Urothelium cell line (cell line): Measurements from ENCODE around the gene MAPK8IP3.
A peak's percentile ranks its signal among the peaks of the same experiment; 100 is the strongest.

Experiments used
- DNase-seq: peaks from one replicate; pipeline ENCODE4 v3.0.0; 2011; ENCODE audit warnings: low spot score, mixed read lengths
- FAIRE-seq: peaks from 2 replicates; lab custom pipeline; 2011; peaks lifted over from hg19 to GRCh38; lab: Jason Lieb, UNC

Gene MAPK8IP3

DNA sequence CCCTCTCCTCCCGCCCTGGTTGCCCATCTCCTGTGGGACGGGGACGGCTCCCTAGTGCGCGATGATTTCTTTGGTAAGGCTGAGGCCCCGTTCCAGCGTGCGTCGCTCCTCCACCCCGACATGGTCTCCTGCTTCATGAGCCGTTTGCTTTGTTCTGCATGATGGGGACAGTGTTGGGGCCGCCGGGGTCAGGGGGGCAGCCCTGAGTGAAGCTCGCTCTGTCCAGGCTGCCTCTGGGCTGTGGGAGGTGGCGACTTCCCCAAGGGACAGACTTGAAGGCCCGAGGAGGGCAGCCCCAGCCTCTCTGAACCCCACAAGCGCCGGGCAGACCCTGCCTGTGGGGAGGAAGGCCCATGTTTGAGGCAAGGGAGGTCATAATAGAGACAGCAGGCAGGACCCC lies 52.9 kb downstream of the MAPK8IP3 start:
- no peak for DNase-seq
- no peak for FAIRE-seq

DNA sequence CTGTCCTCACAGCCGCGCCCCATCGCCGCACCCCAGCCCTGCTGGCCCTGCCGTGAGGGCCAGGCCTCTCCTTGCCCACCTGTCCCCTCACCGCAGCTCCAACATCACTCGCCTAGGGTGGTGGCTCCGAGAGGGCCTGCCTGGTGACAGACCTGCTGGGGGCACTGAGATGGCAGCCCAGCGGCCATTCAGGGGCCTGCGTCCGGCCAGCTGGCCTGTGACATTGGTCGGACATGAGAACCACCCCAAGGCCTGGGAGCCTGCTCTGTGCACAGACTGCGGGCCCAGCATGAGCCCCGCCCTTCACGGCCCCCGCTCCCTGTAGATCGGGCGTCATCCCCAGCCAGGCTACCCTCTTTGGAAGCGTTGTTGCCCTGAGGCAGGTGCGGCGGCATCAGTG lies 53.5 kb downstream of the MAPK8IP3 start:
- FAIRE-seq, result no peak
- no peak for DNase-seq

DNA sequence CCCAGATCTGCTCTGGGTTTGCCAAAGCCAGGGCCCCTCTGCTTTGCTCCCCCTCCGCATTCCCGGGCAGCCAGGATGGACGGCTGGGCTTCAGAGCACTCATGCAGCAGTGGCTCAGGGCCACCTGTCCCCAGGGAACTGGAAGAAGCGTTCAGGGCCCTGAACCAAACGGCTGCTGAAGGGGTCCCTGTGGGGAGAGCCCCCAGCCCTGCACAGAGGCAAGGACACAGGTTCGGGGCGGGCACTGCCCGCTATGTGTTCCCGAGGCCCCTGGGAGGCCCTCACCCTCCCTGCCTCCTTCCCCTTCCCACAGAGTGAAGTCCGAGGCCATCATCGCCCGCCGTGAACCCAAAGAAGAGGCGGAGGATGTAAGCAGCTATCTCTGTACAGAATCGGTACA lies 54.9 kb downstream of the MAPK8IP3 start:
- FAIRE-seq (no peak), DNase-seq (no peak)

DNA sequence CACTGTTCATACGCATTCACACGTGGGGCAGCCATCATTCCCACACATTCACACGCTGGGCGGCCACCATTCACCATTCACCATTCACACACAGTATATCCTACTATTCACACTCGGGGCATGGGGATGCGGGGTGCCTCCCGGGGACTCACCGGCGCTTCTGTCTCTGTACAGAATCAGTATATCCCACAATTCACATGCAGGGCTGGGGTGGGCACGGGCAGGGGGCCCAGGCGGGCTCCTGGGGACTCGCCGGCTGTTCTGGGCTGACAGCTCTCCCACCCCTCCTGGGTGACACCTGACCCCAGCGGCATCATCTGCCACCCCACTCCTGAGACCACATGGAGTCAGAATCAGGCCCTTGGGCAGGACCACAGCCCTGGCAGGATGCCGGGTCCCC lies 55.8 kb downstream of the MAPK8IP3 start:
- FAIRE-seq, result no peak
- DNase-seq, result no peak

DNA sequence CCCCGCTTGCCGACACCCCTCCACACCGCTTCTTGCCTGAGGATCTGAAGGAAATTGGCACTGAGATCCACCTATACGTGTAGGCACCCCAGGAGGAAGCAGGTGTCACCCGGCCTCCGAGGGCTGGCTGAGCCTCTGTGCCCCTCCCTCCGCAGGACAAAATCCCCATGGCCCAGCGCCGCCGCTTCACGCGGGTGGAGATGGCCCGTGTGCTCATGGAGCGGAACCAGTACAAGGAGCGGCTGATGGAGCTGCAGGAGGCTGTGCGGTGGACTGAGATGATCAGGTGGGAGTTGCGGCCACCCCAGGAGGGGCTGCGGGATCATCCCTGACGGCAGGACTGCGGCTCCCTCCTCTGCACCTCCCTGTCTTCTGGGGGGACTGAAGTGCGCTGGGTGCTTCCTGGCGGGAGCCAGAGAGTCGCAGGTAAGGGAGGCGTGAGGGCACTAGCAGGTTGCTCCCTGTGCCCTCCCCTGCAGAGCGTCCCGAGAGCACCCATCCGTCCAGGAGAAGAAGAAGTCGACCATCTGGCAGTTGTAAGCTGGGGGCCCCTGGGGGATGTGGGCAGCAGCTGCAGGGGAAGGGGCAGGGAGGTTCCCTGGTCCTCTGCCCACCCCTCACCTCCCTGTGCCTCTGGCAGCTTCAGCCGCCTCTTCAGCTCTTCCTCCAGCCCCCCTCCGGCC lies 56.3 kb downstream of the MAPK8IP3 start:
- DNase-seq, result no peak
- FAIRE-seq, result no peak

DNA sequence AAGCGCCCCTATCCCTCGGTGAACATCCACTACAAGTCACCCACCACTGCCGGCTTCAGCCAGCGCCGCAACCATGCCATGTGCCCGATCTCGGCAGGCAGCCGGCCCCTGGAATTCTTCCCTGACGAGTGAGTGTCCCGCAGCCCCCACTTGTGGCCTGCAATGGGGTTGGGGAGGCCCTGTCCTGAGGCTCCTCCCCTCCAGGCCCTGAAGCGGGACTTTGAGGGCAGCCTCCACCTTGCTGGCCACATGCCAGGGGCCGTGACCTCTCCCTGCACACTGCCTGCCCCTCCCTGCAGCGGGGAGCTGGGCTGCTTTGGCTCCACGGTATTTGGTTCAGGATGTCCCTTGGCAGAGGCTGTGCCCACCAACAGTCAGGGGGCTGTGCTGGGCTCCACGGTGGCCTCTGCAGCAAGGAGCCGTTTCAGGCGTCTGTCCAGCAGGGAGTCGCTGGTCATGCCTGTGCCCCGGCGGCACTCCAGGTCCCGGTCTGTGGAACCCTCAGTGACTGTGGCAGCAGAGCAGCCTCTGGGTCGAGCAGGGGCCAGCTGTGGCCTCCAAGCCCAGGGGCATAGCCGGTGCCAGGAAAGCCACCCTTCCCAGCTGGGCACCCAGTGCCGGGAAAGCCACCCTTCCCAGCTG lies 57.0 kb downstream of the MAPK8IP3 start:
- FAIRE-seq (no peak), DNase-seq (no peak)

DNA sequence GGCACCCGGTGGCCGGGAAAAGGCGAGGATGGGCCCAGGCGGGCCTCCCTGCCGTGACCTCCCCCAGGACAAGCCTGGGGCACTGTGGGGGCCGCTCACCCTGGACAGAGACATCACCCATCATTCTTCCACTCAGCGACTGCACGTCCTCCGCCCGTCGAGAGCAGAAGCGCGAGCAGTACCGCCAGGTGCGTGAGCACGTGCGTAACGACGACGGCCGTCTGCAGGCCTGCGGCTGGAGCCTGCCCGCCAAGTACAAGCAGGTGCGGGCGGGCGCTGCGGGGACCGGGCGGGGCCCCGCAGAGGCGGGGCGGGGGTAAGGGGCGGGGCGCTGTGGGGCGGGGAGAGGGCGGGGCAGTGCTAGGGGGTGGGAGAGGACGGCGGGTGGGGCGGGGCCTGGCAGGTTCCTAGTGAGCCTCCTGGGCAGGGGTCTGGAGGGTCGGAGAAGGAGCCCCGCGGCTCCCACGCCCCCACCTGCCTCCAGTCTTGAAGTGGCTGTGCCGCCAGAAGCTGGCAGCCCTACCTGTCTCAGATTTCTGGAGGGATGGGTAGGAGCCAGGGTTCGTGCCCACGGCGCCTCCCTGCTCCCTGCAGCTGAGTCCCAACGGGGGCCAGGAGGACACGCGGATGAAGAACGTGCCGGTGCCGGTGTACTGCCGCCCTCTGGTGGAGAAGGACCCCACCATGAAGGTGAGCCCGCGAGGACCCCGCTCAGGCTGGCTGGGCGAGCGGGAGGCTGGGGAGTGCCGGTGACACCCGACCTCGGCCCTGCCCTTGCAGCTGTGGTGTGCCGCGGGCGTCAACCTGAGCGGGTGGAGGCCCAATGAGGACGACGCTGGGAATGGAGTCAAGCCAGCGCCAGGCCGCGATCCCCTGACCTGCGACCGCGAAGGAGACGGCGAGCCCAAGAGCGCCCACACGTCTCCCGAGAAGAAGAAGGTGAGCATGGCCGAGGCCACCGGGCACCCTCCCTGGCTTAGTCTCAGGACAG lies 57.8 kb downstream of the MAPK8IP3 start:
- FAIRE-seq (peak; percentile 32), DNase-seq (no peak)

DNA sequence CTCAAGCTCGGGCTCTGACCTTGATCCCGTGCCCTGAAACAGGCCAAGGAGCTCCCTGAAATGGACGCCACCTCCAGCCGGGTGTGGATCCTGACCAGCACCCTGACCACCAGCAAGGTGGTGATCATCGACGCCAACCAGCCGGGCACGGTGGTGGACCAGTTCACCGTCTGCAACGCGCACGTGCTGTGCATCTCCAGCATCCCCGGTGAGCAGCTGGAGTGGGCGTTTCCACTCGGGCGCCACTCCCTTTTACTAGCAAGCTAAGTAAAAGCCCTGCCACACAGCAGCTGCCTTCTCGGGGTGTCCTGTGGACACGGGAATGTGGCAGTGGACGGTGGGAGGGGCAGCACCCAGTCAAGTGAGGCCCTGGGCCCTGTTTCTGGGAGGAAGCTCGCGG lies 59.0 kb downstream of the MAPK8IP3 start:
- FAIRE-seq (no peak), DNase-seq (no peak)

DNA sequence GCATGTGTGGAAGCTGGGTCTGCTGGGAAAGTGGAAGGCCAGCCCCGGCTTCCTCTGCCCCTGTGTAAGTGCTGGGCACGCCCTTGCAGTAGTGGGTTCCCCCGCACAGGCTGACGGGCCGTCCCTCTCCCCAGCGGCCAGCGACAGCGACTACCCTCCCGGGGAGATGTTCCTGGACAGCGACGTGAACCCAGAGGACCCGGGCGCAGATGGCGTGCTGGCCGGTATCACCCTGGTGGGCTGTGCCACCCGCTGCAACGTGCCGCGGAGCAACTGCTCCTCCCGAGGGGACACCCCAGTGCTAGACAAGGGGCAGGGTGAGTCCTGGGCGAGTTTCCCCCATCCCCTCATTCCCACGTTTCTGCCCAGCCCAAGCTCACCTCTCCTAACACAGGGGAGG lies 59.8 kb downstream of the MAPK8IP3 start:
- DNase-seq (no peak), FAIRE-seq (no peak)

DNA sequence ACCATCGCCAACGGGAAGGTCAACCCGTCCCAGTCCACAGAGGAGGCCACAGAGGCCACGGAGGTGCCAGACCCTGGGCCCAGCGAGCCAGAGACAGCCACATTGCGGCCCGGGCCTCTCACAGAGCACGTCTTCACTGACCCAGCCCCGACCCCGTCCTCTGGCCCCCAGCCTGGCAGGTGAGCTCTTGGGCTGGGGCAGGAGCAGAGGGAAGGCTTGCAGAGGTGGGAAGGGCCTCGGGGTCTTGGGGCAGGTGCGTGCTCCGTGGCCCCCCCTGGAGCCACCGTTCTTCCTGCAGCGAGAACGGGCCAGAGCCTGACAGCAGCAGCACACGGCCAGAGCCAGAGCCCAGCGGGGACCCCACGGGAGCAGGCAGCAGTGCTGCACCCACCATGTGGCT lies 60.2 kb downstream of the MAPK8IP3 start:
- FAIRE-seq (no peak), DNase-seq (no peak)

DNA sequence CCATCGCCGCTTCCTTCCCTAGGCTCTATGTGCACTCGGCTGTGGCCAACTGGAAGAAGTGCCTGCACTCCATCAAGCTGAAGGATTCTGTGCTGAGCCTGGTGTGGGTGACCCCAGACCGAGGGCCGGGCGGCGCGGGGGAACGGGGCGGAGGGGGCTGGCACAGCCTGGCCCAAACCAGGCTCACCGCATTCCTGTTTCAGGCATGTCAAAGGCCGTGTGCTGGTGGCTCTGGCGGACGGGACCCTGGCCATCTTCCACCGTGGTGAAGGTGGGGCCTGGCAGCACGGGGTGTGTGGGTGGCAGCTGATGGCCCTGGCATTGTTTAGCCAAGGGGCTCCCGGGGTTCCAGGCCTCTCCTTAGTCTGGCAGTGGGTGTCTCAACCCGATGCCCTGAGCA lies 60.7 kb downstream of the MAPK8IP3 start:
- no peak for DNase-seq
- FAIRE-seq, result no peak

DNA sequence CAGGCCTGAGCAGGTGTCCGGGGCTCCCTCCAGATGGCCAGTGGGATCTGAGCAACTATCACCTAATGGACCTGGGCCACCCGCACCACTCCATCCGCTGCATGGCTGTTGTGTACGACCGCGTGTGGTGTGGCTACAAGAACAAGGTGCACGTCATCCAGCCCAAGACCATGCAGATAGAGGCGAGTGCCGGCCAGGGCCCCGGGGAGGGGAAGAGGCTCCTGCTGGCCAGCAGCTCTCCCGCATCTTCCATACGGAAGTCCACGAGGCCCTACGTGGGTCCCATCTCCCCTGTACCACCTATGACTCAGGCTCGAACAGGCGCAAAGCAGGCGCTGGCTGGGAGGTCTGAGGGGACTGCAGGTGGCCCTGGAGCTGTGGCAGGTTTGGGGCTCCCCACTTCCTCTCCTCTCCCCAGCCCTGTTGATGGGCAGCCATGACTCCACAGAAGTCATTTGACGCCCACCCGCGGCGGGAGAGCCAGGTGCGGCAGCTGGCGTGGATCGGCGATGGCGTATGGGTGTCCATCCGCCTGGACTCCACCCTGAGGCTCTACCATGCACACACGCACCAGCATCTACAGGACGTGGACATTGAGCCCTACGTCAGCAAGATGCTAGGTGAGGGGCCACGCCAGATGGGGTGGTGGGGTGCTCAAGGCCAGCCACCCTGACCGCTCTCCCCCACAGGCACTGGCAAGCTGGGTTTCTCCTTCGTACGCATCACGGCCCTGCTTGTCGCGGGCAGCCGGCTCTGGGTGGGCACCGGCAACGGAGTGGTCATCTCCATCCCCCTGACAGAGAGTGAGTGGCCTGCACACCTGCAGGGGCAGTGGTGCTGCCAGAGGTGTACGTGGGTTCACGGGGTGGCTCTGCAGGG lies 61.4 kb downstream of the MAPK8IP3 start:
- FAIRE-seq (no peak), DNase-seq (no peak)

DNA sequence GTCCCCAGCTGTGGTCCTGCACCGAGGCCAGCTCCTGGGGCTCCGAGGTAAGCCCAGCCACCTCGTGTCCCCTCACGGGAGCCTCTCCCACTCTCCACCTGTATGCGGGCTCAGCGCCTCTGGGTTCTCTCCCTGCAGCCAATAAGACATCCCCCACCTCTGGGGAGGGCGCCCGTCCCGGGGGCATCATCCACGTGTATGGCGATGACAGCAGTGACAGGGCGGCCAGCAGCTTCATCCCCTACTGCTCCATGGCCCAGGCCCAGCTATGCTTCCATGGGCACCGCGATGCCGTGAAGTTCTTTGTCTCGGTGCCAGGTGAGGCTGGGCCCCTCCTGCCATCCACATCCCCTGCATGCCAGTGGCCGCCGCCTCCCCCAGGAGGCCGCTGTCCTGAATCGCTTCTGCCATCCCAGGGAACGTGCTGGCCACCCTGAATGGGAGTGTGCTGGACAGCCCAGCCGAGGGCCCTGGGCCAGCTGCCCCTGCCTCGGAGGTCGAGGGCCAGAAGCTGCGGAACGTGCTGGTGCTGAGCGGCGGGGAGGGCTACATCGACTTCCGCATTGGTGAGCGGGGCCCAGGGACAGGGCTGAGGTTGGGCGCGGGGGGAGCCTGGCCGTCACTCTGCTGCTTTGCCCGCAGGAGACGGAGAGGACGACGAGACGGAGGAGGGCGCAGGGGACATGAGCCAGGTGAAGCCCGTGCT lies 62.2 kb downstream of the MAPK8IP3 start:
- FAIRE-seq (no peak), DNase-seq (no peak)

DNA sequence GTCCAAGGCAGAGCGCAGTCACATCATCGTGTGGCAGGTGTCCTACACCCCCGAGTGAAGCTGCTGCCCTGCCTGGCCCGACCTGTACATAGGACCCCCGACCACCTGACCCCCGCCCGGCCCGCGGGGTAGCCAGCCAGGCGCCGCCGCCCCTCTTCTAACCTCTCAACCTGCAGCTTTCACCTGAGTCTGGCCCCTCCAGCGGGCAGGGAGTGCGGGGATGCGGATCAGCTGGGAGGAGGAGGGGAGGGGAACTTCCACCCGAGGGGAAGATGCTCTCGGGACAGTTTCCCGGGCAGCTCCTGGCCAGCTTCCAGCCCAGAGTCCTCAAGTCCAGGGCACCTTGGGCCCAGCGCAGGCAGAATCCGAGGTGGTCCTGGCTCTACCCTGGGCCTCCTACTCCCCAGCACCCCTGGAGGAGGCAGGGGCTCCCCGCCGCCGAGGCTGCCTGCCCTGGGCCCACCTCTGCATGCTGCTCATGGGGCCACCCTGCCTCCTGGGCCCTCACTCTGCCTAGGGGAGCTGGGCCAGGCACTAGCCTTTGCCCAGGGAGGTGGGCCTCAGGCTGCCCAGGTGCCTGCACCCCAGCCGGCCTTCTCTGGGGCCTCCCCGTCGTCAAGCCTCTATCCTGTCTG lies 62.9 kb downstream of the MAPK8IP3 start:
- DNase-seq (no peak), FAIRE-seq (peak; percentile 46)

DNA sequence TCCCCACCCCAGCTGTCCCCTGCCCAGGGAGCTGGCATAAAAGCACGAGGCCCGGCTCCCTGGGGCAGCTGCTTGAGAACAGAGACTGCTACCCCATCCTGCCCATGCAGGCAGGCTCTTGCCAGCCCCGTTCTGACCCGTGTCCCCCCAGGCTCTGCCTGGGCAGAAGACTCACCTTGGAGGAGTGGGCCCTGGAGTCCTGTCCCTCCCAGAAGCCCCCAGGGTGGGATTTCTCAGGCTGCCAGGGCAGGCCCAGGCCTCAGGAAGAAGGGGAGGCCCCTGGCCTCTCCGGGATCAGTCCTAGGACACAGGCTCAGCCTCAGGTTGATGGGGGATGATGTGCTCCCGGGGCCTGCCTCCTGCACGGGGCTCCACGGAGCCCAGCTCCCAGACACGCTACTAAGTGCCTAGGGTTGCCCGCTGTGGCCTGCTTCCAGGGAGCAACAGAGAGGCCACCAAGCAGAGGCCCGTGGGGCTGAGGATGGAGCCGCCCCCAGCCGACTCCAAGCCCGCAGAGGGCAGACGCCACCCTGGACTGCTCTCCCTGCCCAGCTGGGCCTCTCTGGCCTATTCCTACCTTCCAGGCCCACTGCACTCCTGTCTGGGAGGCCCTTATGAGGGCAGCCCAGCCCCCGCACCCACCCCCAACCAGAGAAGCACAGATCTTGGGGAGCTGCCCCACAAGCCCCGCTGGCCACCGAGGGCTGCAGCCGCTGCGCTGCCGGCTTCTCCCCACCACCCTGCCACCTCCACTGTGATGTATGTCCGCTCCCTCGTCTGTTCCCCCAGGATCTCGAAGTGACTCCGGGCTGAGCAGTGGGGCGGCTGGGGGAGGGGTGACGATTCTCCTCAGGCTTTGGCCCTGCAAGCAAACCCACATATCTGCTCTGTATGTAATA lies 63.7 kb downstream of the MAPK8IP3 start:
- FAIRE-seq (no peak), DNase-seq (no peak)

DNA sequence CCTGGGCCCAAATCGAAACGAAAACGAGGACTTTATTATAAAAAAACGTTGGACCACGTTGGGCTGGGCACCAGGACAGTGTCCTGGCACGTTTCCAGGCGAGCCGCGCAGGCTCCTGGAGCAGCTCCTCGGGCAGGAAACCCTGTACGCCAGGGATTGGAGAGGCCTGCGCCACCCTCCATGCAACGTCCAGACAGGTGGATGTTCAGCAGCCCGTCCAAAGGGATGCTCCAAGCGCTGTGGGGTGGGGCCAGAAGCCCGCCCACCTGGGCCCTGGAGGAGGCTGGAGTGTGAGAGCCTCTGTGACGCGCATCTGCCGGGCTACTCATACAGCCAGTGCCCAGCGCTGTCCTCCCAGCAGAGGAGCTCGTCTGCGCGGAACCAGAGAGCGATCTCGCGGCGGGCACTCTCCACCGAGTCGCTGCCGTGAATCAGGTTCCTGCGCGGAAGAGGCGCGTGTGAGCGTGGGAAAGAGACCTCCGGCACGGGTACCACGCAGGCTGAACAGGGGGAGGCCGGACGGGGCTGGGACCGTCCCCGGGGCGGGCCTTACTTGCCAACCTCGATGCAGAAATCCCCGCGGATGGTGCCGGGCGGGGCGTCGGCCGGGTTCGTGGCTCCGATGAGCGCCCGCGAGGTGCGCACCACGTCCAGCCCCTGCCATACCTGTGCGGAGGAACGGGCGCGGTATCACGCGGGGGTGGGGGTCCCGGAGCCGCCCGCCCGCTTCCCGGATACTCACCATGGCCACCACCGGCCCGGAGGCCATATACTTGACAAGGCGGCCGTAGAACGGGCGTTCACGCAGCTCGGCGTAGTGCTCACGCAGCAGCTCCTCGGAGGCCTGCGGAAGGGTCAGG lies 64.6 kb downstream of the MAPK8IP3 start:
- peak; percentile 67 for DNase-seq
- peak; percentile 71 for FAIRE-seq

DNA sequence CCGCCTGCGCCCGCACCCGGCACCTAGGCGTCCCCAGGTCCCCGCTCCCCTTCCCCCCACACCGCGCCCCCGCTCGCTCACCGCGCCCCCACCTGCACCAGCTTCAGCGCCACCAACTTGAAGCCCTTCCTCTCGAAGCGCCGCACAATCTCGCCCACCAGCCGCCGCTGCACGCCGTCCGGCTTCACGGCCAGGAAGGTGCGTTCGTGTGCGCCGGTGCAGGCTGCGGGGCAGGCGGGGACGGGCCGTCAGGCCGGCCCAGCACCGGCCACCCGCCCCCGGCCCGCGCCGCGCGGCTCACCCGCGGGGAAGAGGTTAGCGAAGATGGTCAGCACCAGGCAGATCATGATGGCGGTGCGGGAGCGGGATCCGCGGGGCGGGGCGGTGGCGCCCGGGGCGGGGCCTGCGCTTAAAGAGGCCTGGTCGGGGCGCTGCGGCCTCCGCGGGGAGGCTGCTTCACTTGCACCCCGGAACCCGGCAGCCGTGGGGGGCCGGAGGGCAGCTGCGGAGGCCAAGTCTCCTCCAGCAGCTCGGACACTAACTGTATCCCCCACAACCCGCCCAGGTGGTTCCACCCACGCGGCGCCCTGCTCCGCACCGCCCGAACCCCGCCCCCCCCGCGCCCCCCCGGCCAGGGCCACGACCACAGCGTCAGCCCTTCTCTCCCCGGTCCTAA lies 65.3 kb downstream of the MAPK8IP3 start, which contains the start of gene NME3:
TSS of gene NME3 (minus strand) at position 356 of the 676 bp plus-strand sequence. CDS start at position 347, 9 bp downstream.
- FAIRE-seq, result peak; percentile 65
- DNase-seq, result peak; percentile 83
